T47D (cell line): ENCODE results near the gene EAPP.
A peak's percentile ranks its signal among the peaks of the same experiment; 100 is the strongest.
"Not testable (repeated sequence)": the region's sequence is repeated elsewhere in the genome, so short reads cannot be mapped to it uniquely, and the experiment has no call there.

ENCODE experiments used
- DNase-seq, 2 experiments: peaks; one replicate each; pipeline versions ENCODE4 v3.0.0 to v3.0.0-alpha.2; 2011 to 2012; ENCODE audit warnings: low read depth in 1 of 2, low spot score in 1 of 2
- JUND ChIP-seq: IDR thresholded peaks from 2 replicates; pipeline ENCODE4 v1.6.1; 2012; ENCODE audit warnings: low read depth
- in situ Hi-C: cut with HindIII; loops from 2 replicates; pipeline ENCODE4 v1.10.0; 2016; ENCODE audit warnings: low sequenced_read_pairs, low pct_unique_long_range_greater_than_20kb

EAPP gene

GRCh38 chr14:34507884-34508283, 31.6 kb downstream of the EAPP start:
- DNase-seq: no peak
- no peak for TF ChIP-seq JUND
- in situ Hi-C loops: no loop called here

DNA sequence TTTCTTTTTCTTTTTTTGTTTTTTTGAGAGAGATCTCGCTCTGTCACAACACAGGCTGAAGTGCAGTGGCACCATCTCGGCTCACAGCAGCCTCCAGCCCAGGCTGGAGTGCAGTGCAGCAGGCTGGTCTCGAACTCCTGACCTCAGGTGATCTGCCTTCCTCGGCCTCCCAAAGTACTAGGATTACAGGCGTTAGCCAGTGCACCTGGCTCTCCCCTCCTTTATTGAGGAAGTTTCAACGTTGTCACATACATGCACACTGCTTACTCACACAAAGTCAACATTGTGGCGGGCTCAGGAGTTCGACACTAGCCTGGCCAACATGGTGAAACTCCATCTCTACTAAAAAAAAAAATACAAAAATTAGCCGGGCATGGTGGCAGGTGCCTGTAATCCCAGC, 32.0 kb downstream of the EAPP start:
- in situ Hi-C loops: no loop called here
- DNase-seq: no peak
- no peak for TF ChIP-seq JUND

GRCh38 chr14:34505124-34505491, 34.4 kb downstream of the EAPP start:
- in situ Hi-C loops, DNase-seq: not testable (repeated sequence)

DNA sequence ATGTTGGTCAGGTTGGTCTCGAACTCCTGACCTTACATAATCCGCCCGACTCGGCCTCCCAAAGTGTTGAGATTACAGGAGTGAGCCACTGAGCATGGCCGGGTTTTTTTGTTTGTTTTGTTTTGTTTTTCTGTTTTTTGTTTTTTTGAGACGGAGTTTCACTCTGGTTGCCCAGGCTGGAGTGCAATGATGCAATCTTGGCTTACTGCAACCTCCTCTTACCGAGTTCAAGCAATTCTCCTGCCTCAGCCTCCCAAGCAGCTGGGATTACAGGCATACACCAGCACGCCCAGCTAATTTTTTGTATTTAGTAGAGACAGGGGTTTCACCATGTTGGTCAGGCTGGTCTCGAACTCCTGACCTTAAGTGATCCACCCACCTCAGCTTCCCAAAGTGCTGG, 35.5 kb downstream of the EAPP start:
- DNase-seq, in situ Hi-C loops: not testable (repeated sequence)

GRCh38 chr14:34502545-34503225, 36.8 kb downstream of the EAPP start:
- no peak for TF ChIP-seq JUND
- no peak for DNase-seq
- in situ Hi-C loops: no loop called here

GRCh38 chr14:34502001-34502400, 37.5 kb downstream of the EAPP start:
- no peak for TF ChIP-seq JUND
- in situ Hi-C loops: no loop called here
- DNase-seq: no peak

GRCh38 chr14:34501004-34501580, 38.4 kb downstream of the EAPP start:
- DNase-seq: no peak
- TF ChIP-seq JUND: no peak
- in situ Hi-C loops: no loop called here

GRCh38 chr14:34498684-34499412, 40.7 kb downstream of the EAPP start:
- in situ Hi-C loops: no loop called here
- peak; percentile 50 to 87 for DNase-seq
- no peak for TF ChIP-seq JUND

- in situ Hi-C loops: no loop called here
- TF ChIP-seq JUND: 0 out of 2 replicates have a peak, but pooled peaks have one; percentile 22
- DNase-seq: peak in 1 of 2 experiments; percentile 54
Observed at GRCh38 chr14:34496679-34497513, 42.6 kb downstream of the EAPP start.

DNA sequence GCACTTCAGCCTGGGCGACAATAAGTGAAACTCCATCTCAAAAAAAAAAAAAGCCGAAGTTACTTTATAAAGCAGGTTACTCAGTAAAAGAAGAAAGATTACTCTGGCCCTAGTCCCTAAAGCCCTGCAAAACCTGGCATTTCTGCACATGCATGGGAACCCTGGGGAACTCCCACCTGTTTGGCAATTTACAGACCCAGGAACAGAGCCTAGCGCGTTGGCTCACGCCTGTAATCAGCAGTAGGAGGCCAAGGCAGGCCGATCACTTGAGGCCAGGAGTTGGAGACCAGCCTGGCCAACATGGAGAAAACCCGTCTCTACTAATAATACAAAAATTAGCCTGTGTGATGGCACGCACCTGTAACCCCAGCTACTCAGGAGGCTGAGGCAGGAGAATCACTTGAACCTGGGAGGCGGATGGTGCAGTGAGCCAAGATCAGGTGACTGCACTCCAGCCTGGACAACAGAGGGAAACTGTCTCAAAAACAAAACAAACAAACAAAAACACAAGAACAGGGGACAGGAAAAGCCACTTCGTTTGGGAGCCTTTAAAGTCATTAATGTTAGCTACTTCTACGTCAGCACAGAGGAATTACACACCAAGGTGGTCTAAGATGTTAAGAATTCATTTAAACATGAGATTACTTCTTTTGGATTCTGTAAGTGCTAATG, 43.4 kb downstream of the EAPP start:
- TF ChIP-seq JUND: no peak
- DNase-seq: no peak
- in situ Hi-C loops: no loop called here

GRCh38 chr14:34489324-34489723, 50.2 kb downstream of the EAPP start:
- no peak for DNase-seq
- in situ Hi-C loops: no loop called here
- TF ChIP-seq JUND: no peak

DNA sequence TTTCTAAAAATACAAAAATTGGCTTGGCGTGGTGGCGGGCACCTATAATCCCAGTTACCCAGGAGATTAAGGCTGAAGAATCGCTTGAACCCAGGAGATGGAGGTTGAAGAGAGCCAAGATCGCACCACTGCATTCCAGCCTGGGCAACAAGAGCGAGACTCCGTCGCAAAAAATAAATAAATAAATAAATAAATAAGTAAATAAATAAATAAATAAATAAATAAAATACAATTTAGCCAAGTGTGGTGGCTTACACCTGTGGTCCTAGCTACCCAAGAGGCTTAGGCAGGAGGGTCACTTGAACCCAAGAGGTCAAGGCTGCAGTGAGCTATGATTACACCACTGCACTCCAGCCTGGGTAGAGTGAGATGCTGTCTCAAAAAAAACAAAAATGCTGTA, 51.0 kb downstream of the EAPP start:
- in situ Hi-C loops: no loop called here
- DNase-seq: no peak
- TF ChIP-seq JUND: no peak
